Measurements from ENCODE around the gene WDCP. TPM values are rescaled to one million over a fixed set of nuclear protein-coding genes. Genes with fewer than 3 reads are reported as not detected.

WDCP gene
- total RNA-seq, 2 donors from 2014 or later: 8.0 to 21.3 TPM

DNA sequence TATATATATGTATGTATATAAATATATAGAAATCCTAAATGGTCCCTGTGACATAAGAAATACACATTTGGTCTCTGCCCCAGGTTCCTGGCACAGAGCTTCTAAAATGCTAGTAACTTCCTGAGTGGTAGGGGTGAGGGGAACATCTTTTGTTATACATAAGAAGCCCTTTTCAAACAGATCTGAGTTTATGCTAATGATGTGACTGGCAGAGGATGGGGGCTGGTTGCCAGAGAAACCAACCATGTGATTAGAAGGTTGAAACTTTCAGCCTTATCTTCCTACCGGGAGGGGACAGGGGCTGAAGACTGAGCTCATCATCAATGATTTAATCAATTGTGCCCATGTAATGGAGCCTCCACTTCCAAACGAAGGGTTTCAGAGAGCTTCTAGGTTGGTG, 21.0 kb downstream of the WDCP start:
- Histone ChIP-seq H3K27ac (no peak overlapping the region), H3K27me3 (replicated peaks; ENCODE audit: insufficient read depth) (no peaks in the 10 kb centered on the region), H3K4me1 (ENCODE audit: control insufficient read depth in 1 of 2, low read depth in 2 of 2) (no peaks in the 10 kb centered on the region), H3K36me3 (peaks cover 34% of the 10 kb centered on the region), H3K4me3 (no peak overlapping the region), H3K9me3 (no peaks in the 10 kb centered on the region)
- TF ChIP-seq CTCF (IDR thresholded peaks at IDR 0.05): no peak
- ATAC-seq (ENCODE audit: insufficient number of reproducible peaks, low FRiP score, low read depth) (no peak), DNase-seq (ENCODE audit: low spot score) (no peak)

- DNase-seq (ENCODE audit: low spot score) (no peak), ATAC-seq (ENCODE audit: insufficient number of reproducible peaks, low FRiP score, low read depth) (no peak)
- Histone ChIP-seq H3K27ac (no peak overlapping the region), H3K4me3 (no peak overlapping the region), H3K27me3 (replicated peaks; ENCODE audit: insufficient read depth) (no peaks in the 10 kb centered on the region), H3K9me3 (no peaks in the 10 kb centered on the region), H3K4me1 (ENCODE audit: control insufficient read depth in 1 of 2, low read depth in 2 of 2) (no peaks in the 10 kb centered on the region), H3K36me3 (peaks cover 25% of the 10 kb centered on the region)
- TF ChIP-seq CTCF (IDR thresholded peaks at IDR 0.05): no peak
Observed at GRCh38 chr2:24024996-24025663, 22.1 kb downstream of the WDCP start.

DNA sequence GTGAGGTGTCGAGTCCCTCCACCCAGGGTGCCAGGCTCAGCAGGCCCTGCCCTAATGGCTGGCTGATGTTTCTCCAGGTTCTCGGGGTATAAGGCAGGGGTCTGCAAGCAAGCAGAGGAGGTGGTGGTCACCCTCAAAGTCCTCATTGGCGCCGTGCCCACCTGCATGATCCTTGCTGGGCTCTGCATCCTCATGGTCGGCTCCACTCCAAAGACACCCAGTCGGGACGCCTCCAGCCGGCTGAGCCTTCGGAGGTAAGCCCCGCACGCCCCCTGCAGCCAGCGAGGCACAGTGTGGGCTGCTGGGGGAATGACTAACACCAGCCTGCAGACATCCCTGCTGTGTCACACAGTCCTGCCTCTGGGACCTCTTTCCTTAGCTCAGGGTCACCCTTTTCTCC, 23.2 kb downstream of the WDCP start:
- DNase-seq (ENCODE audit: low spot score) (no peak), ATAC-seq (ENCODE audit: insufficient number of reproducible peaks, low FRiP score, low read depth) (no peak)
- Histone ChIP-seq H3K36me3 (peaks cover 15% of the 10 kb centered on the region), H3K27ac (no peak overlapping the region), H3K4me3 (no peak overlapping the region), H3K27me3 (replicated peaks; ENCODE audit: insufficient read depth) (no peaks in the 10 kb centered on the region), H3K9me3 (no peaks in the 10 kb centered on the region), H3K4me1 (ENCODE audit: control insufficient read depth in 1 of 2, low read depth in 2 of 2) (no peaks in the 10 kb centered on the region)
- TF ChIP-seq CTCF (IDR thresholded peaks at IDR 0.05): no peak

- Histone ChIP-seq H3K27ac (no peak overlapping the region), H3K4me3 (no peak overlapping the region), H3K4me1 (ENCODE audit: control insufficient read depth in 1 of 2, low read depth in 2 of 2) (no peaks in the 10 kb centered on the region), H3K36me3 (peaks cover 9% of the 10 kb centered on the region), H3K9me3 (no peaks in the 10 kb centered on the region), H3K27me3 (replicated peaks; ENCODE audit: insufficient read depth) (no peaks in the 10 kb centered on the region)
- no peak for TF ChIP-seq CTCF (IDR thresholded peaks at IDR 0.05)
- DNase-seq (ENCODE audit: low spot score) (no peak), ATAC-seq (ENCODE audit: insufficient number of reproducible peaks, low FRiP score, low read depth) (no peak)
Observed at GRCh38 chr2:24022975-24023575, 24.1 kb downstream of the WDCP start.

DNA sequence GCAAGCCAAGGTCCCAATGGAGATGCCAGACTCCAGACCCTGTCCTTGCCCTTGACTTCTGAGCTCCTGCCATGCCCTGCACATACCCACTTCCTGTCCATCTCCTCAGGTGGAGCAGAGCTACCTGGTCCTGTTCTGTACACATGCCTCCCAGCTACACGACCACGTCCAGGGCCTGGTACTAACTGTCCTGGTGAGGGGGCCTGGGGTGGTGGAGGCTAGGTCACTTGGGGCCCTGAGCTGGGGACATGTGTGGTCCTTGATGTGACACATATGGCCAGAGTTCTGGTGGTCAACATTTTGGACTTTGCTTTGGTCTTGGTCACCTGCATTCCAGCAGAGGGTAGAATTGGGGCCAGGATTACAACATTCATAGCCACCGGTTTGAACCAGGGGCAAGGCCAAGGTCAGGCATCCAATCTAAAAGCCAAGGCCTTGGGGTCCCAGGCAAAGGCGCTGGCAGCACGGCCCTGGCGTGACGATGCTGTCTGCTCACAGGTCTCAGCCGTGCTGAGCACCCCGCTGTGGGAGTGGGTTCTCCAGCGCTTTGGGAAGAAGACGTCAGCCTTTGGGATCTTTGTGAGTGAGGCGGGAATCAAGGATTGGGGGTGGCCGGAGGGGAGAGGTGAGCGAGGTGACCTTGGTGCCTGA, 24.7 kb downstream of the WDCP start:
- Histone ChIP-seq H3K9me3 (no peaks in the 10 kb centered on the region), H3K36me3 (peaks cover 7% of the 10 kb centered on the region), H3K27ac (no peak overlapping the region), H3K27me3 (replicated peaks; ENCODE audit: insufficient read depth) (no peaks in the 10 kb centered on the region), H3K4me1 (ENCODE audit: control insufficient read depth in 1 of 2, low read depth in 2 of 2) (no peaks in the 10 kb centered on the region), H3K4me3 (no peak overlapping the region)
- ATAC-seq (ENCODE audit: insufficient number of reproducible peaks, low FRiP score, low read depth) (no peak), DNase-seq (ENCODE audit: low spot score) (no peak)
- no peak for TF ChIP-seq CTCF (IDR thresholded peaks at IDR 0.05)

Data from thoracic aorta (tissue), 2 donors.